CD4-positive, alpha-beta memory T cell (primary cell): ENCODE results near the gene NOL8. TPM values are rescaled to one million over a fixed set of nuclear protein-coding genes. Genes with fewer than 3 reads are reported as not detected.
A peak's percentile ranks its signal among the peaks of the same experiment; 100 is the strongest.

Experiments used
- CTCF ChIA-PET: fragments of 350-600 bp; sonication (Branson Sonifier 250); formaldehyde crosslinking; loops from one replicate; lab custom pipeline; 2021; ENCODE audit warnings: inconsistent platforms; ENCODE audit not compliant: partially characterized antibody; lab: Charles Lee
- POLR2A ChIA-PET: fragments of 350-600 bp; sonication (Branson Sonifier 250); formaldehyde crosslinking; loops from one replicate; lab custom pipeline; 2021; ENCODE audit not compliant: partially characterized antibody; lab: Charles Lee
- DNase-seq, 5 donors: peaks; one replicate each; pipeline versions ENCODE4 v3.0.0 to v3.0.0-alpha.2; 2020 to 2022; ENCODE audit warnings: mixed read lengths in 1 of 5
- H3K27ac ChIP-seq: one replicate; pipeline ENCODE4 v1.7.0; 2013; ENCODE audit warnings: low read depth, low read length
- H3K27me3 ChIP-seq: 2 replicates; pipeline ENCODE4 v1.7.0; 2013; ENCODE audit warnings: mild to moderate bottlenecking, low read length, moderate library complexity; ENCODE audit not compliant: insufficient read depth
- H3K36me3 ChIP-seq: 2 replicates; pipeline ENCODE4 v1.7.0; 2013; ENCODE audit warnings: mild to moderate bottlenecking, low read length, moderate library complexity; ENCODE audit not compliant: insufficient read depth
- H3K4me1 ChIP-seq: 2 replicates; pipeline ENCODE4 v1.7.0; 2013; ENCODE audit warnings: mild to moderate bottlenecking, low read length, moderate library complexity; ENCODE audit not compliant: insufficient read depth
- H3K4me3 ChIP-seq, 2 donors: one replicate each; pipeline ENCODE4 v1.7.0; 2013; ENCODE audit warnings: low read length in 2 of 2, mild to moderate bottlenecking in 1 of 2
- H3K9me3 ChIP-seq, 2 donors: one replicate each; pipeline ENCODE4 v1.7.0; 2013; ENCODE audit warnings: low read length in 2 of 2, control low read depth in 1 of 2; ENCODE audit not compliant: control insufficient read depth in 1 of 2
- H3K27ac Mint-ChIP-seq, 7 donors: one replicate each; pipeline ENCODE4 v1.8.0; 2020 to 2021; ENCODE audit warnings: mixed read lengths in 7 of 7, mild to moderate bottlenecking in 6 of 7, inconsistent platforms in 3 of 7, moderate library complexity in 3 of 7
- H3K27me3 Mint-ChIP-seq, 2 donors: one replicate each; pipeline ENCODE4 v1.8.0; 2020 to 2021; ENCODE audit warnings: mixed read lengths in 2 of 2
- H3K36me3 Mint-ChIP-seq, 2 donors: one replicate each; pipeline ENCODE4 v1.8.0; 2020 to 2021; ENCODE audit warnings: mixed read lengths in 2 of 2, inconsistent platforms in 1 of 2, mild to moderate bottlenecking in 1 of 2
- H3K4me1 Mint-ChIP-seq, 4 donors: one replicate each; pipeline ENCODE4 v1.8.0; 2020 to 2021; ENCODE audit warnings: mixed read lengths in 4 of 4, mild to moderate bottlenecking in 1 of 4
- H3K4me3 Mint-ChIP-seq, 8 donors: one replicate each; pipeline ENCODE4 v1.8.0; 2020 to 2021; ENCODE audit warnings: mixed read lengths in 8 of 8, mild to moderate bottlenecking in 7 of 8, moderate library complexity in 6 of 8, inconsistent platforms in 3 of 8
- H3K9me3 Mint-ChIP-seq, 8 donors: one replicate each; pipeline ENCODE4 v1.8.0; 2020 to 2021; ENCODE audit warnings: mixed read lengths in 8 of 8, mild to moderate bottlenecking in 5 of 8, inconsistent platforms in 3 of 8, moderate library complexity in 1 of 8
- intact Hi-C: fragments of 100-400 bp; cut with micrococcal nuclease; formaldehyde crosslinking; loops from one replicate; pipeline ENCODE4 v1.15.1; 2023
- polyA plus RNA-seq, 2 donors: library from polyadenylated mRNA; unstranded; fragments of 300-500 nt; fragmentation: Illumina TruSeq; gene quantifications; one replicate each; pipeline ENCODE4 v1.2.3, GENCODE V29; 2021
- total RNA-seq, 2 experiments: library from RNA; stranded (reverse); gene quantifications; one replicate each; pipeline ENCODE4 v1.2.3, GENCODE V29; 2021

Gene NOL8
- total and polyA plus RNA-seq, 4 experiments from 2014 or later: 12.3 to 104 (median 66.3) TPM

- H3K27me3 ChIP-seq: no peaks in the 10 kb centered on the region
- intact Hi-C loops: no loop called here
- CTCF ChIA-PET: no interaction called here
- POLR2A ChIA-PET: interaction anchor here (0.6 to 1.0 kb wide), 2 partner anchors 12 to 22 kb away, joined by 3 to 4 read pairs; partner anchors contain the start of gene CENPP
- Mint-ChIP-seq H3K4me1 (peaks cover 26 to 34% (median 30%) of the 10 kb centered on the region in 4 donors), H3K36me3 (peaks cover 64 to 76% of the 10 kb centered on the region in 2 donors), H3K27me3 (no peaks in the 10 kb centered on the region), H3K9me3 (no peaks in the 10 kb centered on the region), H3K27ac (peak overlapping the region in 4 of 7 donors; percentile 44 to 74 (median 68)), H3K4me3 (no peak overlapping the region)
- no peak overlapping the region for H3K4me3 ChIP-seq
- no peak overlapping the region for H3K27ac ChIP-seq
- no peaks in the 10 kb centered on the region for H3K9me3 ChIP-seq
- DNase-seq: no peak
- H3K36me3 ChIP-seq: peaks cover 39% of the 10 kb centered on the region
- no peaks in the 10 kb centered on the region for H3K4me1 ChIP-seq
Observed at GRCh38 chr9:92313624-92314012, 11.5 kb downstream of the NOL8 start.

- intact Hi-C loops: no loop called here
- Histone ChIP-seq H3K27ac (no peak overlapping the region), H3K36me3 (peaks cover 39% of the 10 kb centered on the region), H3K27me3 (no peaks in the 10 kb centered on the region), H3K4me1 (no peaks in the 10 kb centered on the region), H3K9me3 (no peaks in the 10 kb centered on the region), H3K4me3 (no peak overlapping the region)
- peaks cover 64 to 77% of the 10 kb centered on the region in 2 donors for H3K36me3 Mint-ChIP-seq
- no peaks in the 10 kb centered on the region for H3K27me3 Mint-ChIP-seq
- CTCF ChIA-PET: no interaction called here
- H3K9me3 Mint-ChIP-seq: no peaks in the 10 kb centered on the region
- H3K27ac Mint-ChIP-seq: peak overlapping the region in 4 of 7 donors; percentile 16 to 80 (median 44)
- POLR2A ChIA-PET: no interaction called here
- DNase-seq: no peak
- no peak overlapping the region for H3K4me3 Mint-ChIP-seq
- peaks cover 27 to 34% (median 30%) of the 10 kb centered on the region in 4 donors for H3K4me1 Mint-ChIP-seq
Observed at GRCh38 chr9:92312887-92313623, 12.1 kb downstream of the NOL8 start.

GRCh38 chr9:92310562-92310961 is 14.6 kb downstream of the NOL8 start:
- Histone ChIP-seq H3K27ac (no peak overlapping the region), H3K4me3 (no peak overlapping the region), H3K27me3 (no peaks in the 10 kb centered on the region), H3K9me3 (no peaks in the 10 kb centered on the region), H3K4me1 (no peaks in the 10 kb centered on the region), H3K36me3 (peaks cover 46% of the 10 kb centered on the region)
- H3K27ac Mint-ChIP-seq: peak overlapping the region in 1 of 7 donors; percentile 65
- no peak overlapping the region for H3K4me3 Mint-ChIP-seq
- peaks cover 58 to 79% of the 10 kb centered on the region in 2 donors for H3K36me3 Mint-ChIP-seq
- ChIA-PET CTCF (no interaction called here), POLR2A (no interaction called here)
- no peaks in the 10 kb centered on the region for H3K9me3 Mint-ChIP-seq
- intact Hi-C loops: no loop called here
- peaks cover 25 to 34% (median 30%) of the 10 kb centered on the region in 4 donors for H3K4me1 Mint-ChIP-seq
- H3K27me3 Mint-ChIP-seq: no peaks in the 10 kb centered on the region
- DNase-seq: no peak

- no peak overlapping the region for H3K27ac ChIP-seq
- Mint-ChIP-seq H3K4me1 (peaks cover 16 to 24% (median 22%) of the 10 kb centered on the region in 4 donors), H3K36me3 (peaks cover 57 to 80% of the 10 kb centered on the region in 2 donors), H3K27ac (no peak overlapping the region), H3K4me3 (no peak overlapping the region), H3K27me3 (no peaks in the 10 kb centered on the region), H3K9me3 (no peaks in the 10 kb centered on the region)
- H3K4me1 ChIP-seq: no peaks in the 10 kb centered on the region
- no peaks in the 10 kb centered on the region for H3K27me3 ChIP-seq
- H3K9me3 ChIP-seq: no peaks in the 10 kb centered on the region
- ChIA-PET POLR2A (no interaction called here), CTCF (no interaction called here)
- intact Hi-C loops: no loop called here
- peaks cover 63% of the 10 kb centered on the region for H3K36me3 ChIP-seq
- H3K4me3 ChIP-seq: no peak overlapping the region
- no peak for DNase-seq
Observed at GRCh38 chr9:92308893-92309292, 16.3 kb downstream of the NOL8 start.

- POLR2A ChIA-PET: interaction anchor here (0.8 kb wide), 1 partner anchor 25 kb away, joined by 3 read pairs; the partner anchor contains the start of gene CENPP
Observed at GRCh38 chr9:92300936-92301335, 24.2 kb downstream of the NOL8 start.

GRCh38 chr9:92299116-92299515 is 26.0 kb downstream of the NOL8 start:
- CTCF ChIA-PET: interaction anchor here (1.2 kb wide), 1 partner anchor 27 kb away, joined by 3 read pairs; no protein-coding TSS in a partner anchor
- Histone ChIP-seq H3K36me3 (peaks cover 39% of the 10 kb centered on the region), H3K4me1 (peaks cover 22% of the 10 kb centered on the region), H3K27ac (no peak overlapping the region), H3K4me3 (no peak overlapping the region), H3K9me3 (no peaks in the 10 kb centered on the region), H3K27me3 (no peaks in the 10 kb centered on the region)
- POLR2A ChIA-PET: interaction anchor here (1.0 to 3.1 kb wide), 2 partner anchors 20 to 26 kb away, joined by 3 to 14 read pairs; partner anchors contain the start of genes CENPP and NOL8
- DNase-seq: no peak
- Mint-ChIP-seq H3K4me3 (peak overlapping the region in 2 of 8 donors; percentile 4 to 23), H3K4me1 (peaks cover 19 to 38% (median 29%) of the 10 kb centered on the region in 4 donors), H3K9me3 (no peaks in the 10 kb centered on the region), H3K27me3 (no peaks in the 10 kb centered on the region), H3K27ac (peak overlapping the region in 6 of 7 donors; percentile 28 to 81 (median 63)), H3K36me3 (peaks cover 46 to 59% of the 10 kb centered on the region in 2 donors)
- intact Hi-C loops: loop anchor here (10.0 kb wide), 1 partner anchor 466 kb away; the partner anchor contains the start of gene BICD2

More at GRCh38 chr9:92300936-92301335, 24.2 kb downstream of the NOL8 start:
- no peak overlapping the region for H3K27ac ChIP-seq
- peaks cover 13% of the 10 kb centered on the region for H3K4me1 ChIP-seq
- H3K36me3 ChIP-seq: peaks cover 55% of the 10 kb centered on the region
- H3K27me3 ChIP-seq: no peaks in the 10 kb centered on the region
- no peak overlapping the region for H3K4me3 Mint-ChIP-seq
- intact Hi-C loops: no loop called here
- CTCF ChIA-PET: no interaction called here
- peak overlapping the region in 1 of 7 donors; percentile 47 for H3K27ac Mint-ChIP-seq
- no peaks in the 10 kb centered on the region for H3K27me3 Mint-ChIP-seq
- DNase-seq: no peak
- H3K4me1 Mint-ChIP-seq: peaks cover 12 to 22% (median 15%) of the 10 kb centered on the region in 4 donors
- H3K9me3 Mint-ChIP-seq: no peaks in the 10 kb centered on the region
- no peak overlapping the region for H3K4me3 ChIP-seq
- peaks cover 59 to 73% of the 10 kb centered on the region in 2 donors for H3K36me3 Mint-ChIP-seq
- no peaks in the 10 kb centered on the region for H3K9me3 ChIP-seq

- peak overlapping the region in 1 of 2 donors; percentile 14 for H3K4me3 ChIP-seq
- POLR2A ChIA-PET: interaction anchor here (1.0 to 3.1 kb wide), 2 partner anchors 19 to 27 kb away, joined by 3 to 14 read pairs; partner anchors contain the start of genes CENPP and NOL8
- intact Hi-C loops: loop anchor here (10.0 kb wide), 1 partner anchor 467 kb away; the partner anchor contains the start of gene BICD2
Observed at GRCh38 chr9:92298036-92298435, 27.1 kb downstream of the NOL8 start.

More at GRCh38 chr9:92298036-92298435, 27.1 kb downstream of the NOL8 start:
- CTCF ChIA-PET: no interaction called here
- Mint-ChIP-seq H3K27ac (peak overlapping the region; percentile 88 to 99 (median 98)), H3K36me3 (peaks cover 40 to 55% of the 10 kb centered on the region in 2 donors), H3K4me3 (peak overlapping the region; percentile 73 to 94 (median 88)), H3K27me3 (no peaks in the 10 kb centered on the region), H3K4me1 (peaks cover 21 to 49% (median 36%) of the 10 kb centered on the region in 4 donors), H3K9me3 (no peaks in the 10 kb centered on the region)
- no peak for DNase-seq
- Histone ChIP-seq H3K9me3 (no peaks in the 10 kb centered on the region), H3K27me3 (no peaks in the 10 kb centered on the region), H3K36me3 (peaks cover 30% of the 10 kb centered on the region), H3K27ac (peak overlapping the region; percentile 61), H3K4me1 (peaks cover 24% of the 10 kb centered on the region)
